Glutamatergic neuron (in vitro differentiated cells): ENCODE measurements around the gene HNRNPCL1. TPM values are rescaled to one million over a fixed set of nuclear protein-coding genes. Genes with fewer than 3 reads are reported as not detected.

Experiments
- total RNA-seq: library from RNA; stranded (reverse); fragmentation: NEBNext Ultra II Directional; extraction: Animal tissue kit (Norgen Biotek cat#: 25700); gene quantifications from one replicate; pipeline ENCODE4 v1.2.1, GENCODE V29; 2021; ENCODE audit not compliant: unreplicated experiment

HNRNPCL1 gene
- total RNA-seq, 1 donor from 2014 or later: not detected

Other genes starting within 250 kb of the HNRNPCL1 start
- gene DHRS3, start 230.5 kb downstream of the HNRNPCL1 start, total RNA-seq: not detected
- gene AADACL4, start 204.6 kb downstream of the HNRNPCL1 start, total RNA-seq: not detected
- gene AADACL3, start 132.6 kb downstream of the HNRNPCL1 start, total RNA-seq: not detected
- not detected for gene CFAP107, start 102.5 kb downstream of the HNRNPCL1 start, total RNA-seq
- gene PRAMEF12, start 75.0 kb downstream of the HNRNPCL1 start, total RNA-seq: 0.54 TPM
- 0.44 TPM for gene PRAMEF1, start 57.3 kb downstream of the HNRNPCL1 start, total RNA-seq
- gene PRAMEF11, start 17.3 kb downstream of the HNRNPCL1 start, total RNA-seq: not detected
- not detected for gene PRAMEF2, start 8.4 kb upstream of the HNRNPCL1 start, total RNA-seq
- not detected for gene PRAMEF4, start 37.5 kb upstream of the HNRNPCL1 start, total RNA-seq
- not detected for gene PRAMEF10, start 49.5 kb upstream of the HNRNPCL1 start, total RNA-seq
- not detected for gene PRAMEF7, start 67.9 kb upstream of the HNRNPCL1 start, total RNA-seq
- not detected for gene PRAMEF6, start 98.9 kb upstream of the HNRNPCL1 start, total RNA-seq
- gene PRAMEF27, start 207.9 kb upstream of the HNRNPCL1 start, total RNA-seq: not detected
- not detected for gene HNRNPCL3, start 212.0 kb upstream of the HNRNPCL1 start, total RNA-seq
- gene PRAMEF25, start 222.1 kb upstream of the HNRNPCL1 start, total RNA-seq: not detected